OCI-LY1 (cell line): ENCODE data around the gene LRRC2.
"Not testable (repeated sequence)": the region's sequence is repeated elsewhere in the genome, so short reads cannot be mapped to it uniquely, and the experiment has no call there.

Experiments used
- H2AFZ ChIP-seq: fragments of 200-600 bp; sonication (generic), shearing (Covaris generic); 2 replicates; pipeline ENCODE4 v1.6.0; 2014; ENCODE audit warnings: antibody characterized with exemption, mild to moderate bottlenecking, low read length
- H3F3A ChIP-seq: fragments of 200-600 bp; sonication (generic), shearing (Covaris generic); 2 replicates; pipeline ENCODE4 v1.6.0; 2014; ENCODE audit warnings: mild to moderate bottlenecking, antibody characterized with exemption, low read length, moderate library complexity; ENCODE audit not compliant: insufficient read depth
- H3K27ac ChIP-seq: fragments of 200-600 bp; sonication (generic); 2 replicates; pipeline ENCODE4 v1.5.1; 2014; ENCODE audit warnings: low read length, mixed run types, mild to moderate bottlenecking, low read depth; ENCODE audit not compliant: poor library complexity, severe bottlenecking
- H3K27me3 ChIP-seq: fragments of 200-600 bp; sonication (generic); 2 replicates; pipeline ENCODE4 v1.6.0; 2014; ENCODE audit warnings: antibody characterized with exemption, mild to moderate bottlenecking, low read length, moderate library complexity; ENCODE audit not compliant: insufficient read depth
- H3K36me3 ChIP-seq: fragments of 200-600 bp; sonication (generic); 2 replicates; pipeline ENCODE4 v1.6.1; 2014; ENCODE audit warnings: mild to moderate bottlenecking, antibody characterized with exemption, low read length, moderate library complexity, mixed read lengths; ENCODE audit not compliant: insufficient read depth
- H3K4me1 ChIP-seq: fragments of 200-600 bp; sonication (generic); 2 replicates; pipeline ENCODE4 v1.5.1; 2014; ENCODE audit warnings: mild to moderate bottlenecking, low read length, moderate library complexity; ENCODE audit not compliant: insufficient read depth, severe bottlenecking
- H3K4me2 ChIP-seq: fragments of 200-600 bp; sonication (generic), shearing (Covaris generic); 2 replicates; pipeline ENCODE4 v1.6.1; 2014; ENCODE audit warnings: low read length
- H3K4me3 ChIP-seq: fragments of 200-600 bp; sonication (generic); 2 replicates; pipeline ENCODE4 v1.5.1; 2014; ENCODE audit warnings: low read length, low read depth, mild to moderate bottlenecking, mixed read lengths; ENCODE audit not compliant: poor library complexity, severe bottlenecking
- H3K79me2 ChIP-seq: fragments of 200-600 bp; shearing (Covaris generic); 2 replicates; pipeline ENCODE4 v1.6.1; 2016; ENCODE audit warnings: mixed run types, low read length, mixed read lengths; ENCODE audit not compliant: insufficient read depth
- H3K9ac ChIP-seq: fragments of 200-600 bp; sonication (generic), shearing (Covaris generic); 2 replicates; pipeline ENCODE4 v1.6.1; 2014; ENCODE audit warnings: mild to moderate bottlenecking, low read length, mixed read lengths
- H3K9me2 ChIP-seq: fragments of 200-600 bp; sonication (generic), shearing (Covaris generic); 2 replicates; pipeline ENCODE4 v1.6.1; 2014; ENCODE audit warnings: low read depth, mild to moderate bottlenecking, low read length, mixed read lengths
- H3K9me3 ChIP-seq: fragments of 200-600 bp; shearing (Covaris generic); 2 replicates; pipeline ENCODE4 v1.6.1; 2014; ENCODE audit warnings: low read length, mixed read lengths
- H4K20me1 ChIP-seq: fragments of 200-600 bp; sonication (generic), shearing (Covaris generic); 2 replicates; pipeline ENCODE4 v1.6.0; 2016; ENCODE audit warnings: mild to moderate bottlenecking, low read length; ENCODE audit not compliant: insufficient read depth
- EZH2 ChIP-seq: fragments of 200-600 bp; sonication (generic), shearing (Covaris generic); IDR thresholded peaks from 2 replicates; pipeline ENCODE4 v1.8.0; 2017; ENCODE audit warnings: borderline replicate concordance, mixed run types, mild to moderate bottlenecking, antibody characterized with exemption, low read length, moderate library complexity, mixed read lengths
- TF ChIP-seq, protein P1 (sequence below): fragments of 200-600 bp; sonication (generic), shearing (Covaris generic); IDR thresholded peaks from 2 replicates; pipeline ENCODE4 v1.5.1; 2017; ENCODE audit warnings: mild to moderate bottlenecking, antibody characterized with exemption, low read length, moderate library complexity, mixed read lengths

Gene LRRC2

DNA sequence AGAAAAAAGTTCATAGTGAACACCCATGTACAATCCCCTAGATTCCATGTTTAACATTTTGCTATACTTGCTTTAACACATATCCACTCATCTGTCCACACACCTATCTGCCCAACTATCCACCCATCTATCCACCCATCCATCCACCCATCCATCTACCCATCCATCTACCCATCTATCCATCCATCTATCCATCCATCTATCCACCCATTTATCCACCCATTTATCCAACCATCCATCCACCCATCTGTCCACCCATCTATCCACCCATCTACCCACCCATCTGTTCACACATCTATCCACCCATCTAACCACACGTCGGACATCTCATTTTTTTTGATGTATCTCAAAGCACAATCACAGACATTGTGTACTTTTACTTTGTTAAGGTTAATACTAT, 42.5 kb downstream of the LRRC2 start:
- H3K4me2 ChIP-seq: no peak overlapping the region
- H3K36me3 ChIP-seq: no peaks in the 10 kb centered on the region
- H3K9ac ChIP-seq: no peak overlapping the region
- H3F3A ChIP-seq: no peaks in the 10 kb centered on the region
- no peak overlapping the region for H3K4me3 ChIP-seq
- H3K27ac ChIP-seq: no peak overlapping the region
- H3K79me2 ChIP-seq: no peaks in the 10 kb centered on the region
- no peaks in the 10 kb centered on the region for H4K20me1 ChIP-seq
- no peaks in the 10 kb centered on the region for H3K4me1 ChIP-seq
- no peak overlapping the region for H2AFZ ChIP-seq
- no peaks in the 10 kb centered on the region for H3K9me3 ChIP-seq
- no peak for TF ChIP-seq EZH2
- TF ChIP-seq, protein P1, sequence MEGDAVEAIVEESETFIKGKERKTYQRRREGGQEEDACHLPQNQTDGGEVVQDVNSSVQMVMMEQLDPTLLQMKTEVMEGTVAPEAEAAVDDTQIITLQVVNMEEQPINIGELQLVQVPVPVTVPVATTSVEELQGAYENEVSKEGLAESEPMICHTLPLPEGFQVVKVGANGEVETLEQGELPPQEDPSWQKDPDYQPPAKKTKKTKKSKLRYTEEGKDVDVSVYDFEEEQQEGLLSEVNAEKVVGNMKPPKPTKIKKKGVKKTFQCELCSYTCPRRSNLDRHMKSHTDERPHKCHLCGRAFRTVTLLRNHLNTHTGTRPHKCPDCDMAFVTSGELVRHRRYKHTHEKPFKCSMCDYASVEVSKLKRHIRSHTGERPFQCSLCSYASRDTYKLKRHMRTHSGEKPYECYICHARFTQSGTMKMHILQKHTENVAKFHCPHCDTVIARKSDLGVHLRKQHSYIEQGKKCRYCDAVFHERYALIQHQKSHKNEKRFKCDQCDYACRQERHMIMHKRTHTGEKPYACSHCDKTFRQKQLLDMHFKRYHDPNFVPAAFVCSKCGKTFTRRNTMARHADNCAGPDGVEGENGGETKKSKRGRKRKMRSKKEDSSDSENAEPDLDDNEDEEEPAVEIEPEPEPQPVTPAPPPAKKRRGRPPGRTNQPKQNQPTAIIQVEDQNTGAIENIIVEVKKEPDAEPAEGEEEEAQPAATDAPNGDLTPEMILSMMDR: no peak
- no peaks in the 10 kb centered on the region for H3K27me3 ChIP-seq
- no peaks in the 10 kb centered on the region for H3K9me2 ChIP-seq

DNA sequence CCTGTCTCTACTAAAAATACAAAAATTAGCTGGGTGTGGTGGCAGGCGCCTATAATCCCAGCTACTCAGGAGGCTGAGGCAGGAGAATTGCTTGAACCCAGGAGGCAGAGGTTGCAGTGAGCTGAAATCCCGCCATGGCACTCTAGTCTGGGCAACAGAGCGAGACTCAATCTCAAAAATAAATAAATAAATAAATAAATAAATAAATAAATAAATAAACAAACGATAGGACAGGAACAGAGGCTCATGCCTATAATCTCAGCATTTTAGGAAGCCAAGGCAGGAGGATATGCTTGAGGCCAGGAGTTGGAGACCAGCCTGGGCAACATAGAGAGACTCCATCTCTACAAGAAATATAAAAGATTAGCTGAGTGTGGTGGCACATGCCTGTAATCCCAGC, 43.9 kb downstream of the LRRC2 start:
- not testable (repeated sequence) for H3K4me2 ChIP-seq, H3K4me3 ChIP-seq, H3K27ac ChIP-seq, H3K9me2 ChIP-seq, H3F3A ChIP-seq, H3K36me3 ChIP-seq, H3K4me1 ChIP-seq, H3K9me3 ChIP-seq, H3K9ac ChIP-seq, H2AFZ ChIP-seq, H4K20me1 ChIP-seq, H3K27me3 ChIP-seq, H3K79me2 ChIP-seq

DNA sequence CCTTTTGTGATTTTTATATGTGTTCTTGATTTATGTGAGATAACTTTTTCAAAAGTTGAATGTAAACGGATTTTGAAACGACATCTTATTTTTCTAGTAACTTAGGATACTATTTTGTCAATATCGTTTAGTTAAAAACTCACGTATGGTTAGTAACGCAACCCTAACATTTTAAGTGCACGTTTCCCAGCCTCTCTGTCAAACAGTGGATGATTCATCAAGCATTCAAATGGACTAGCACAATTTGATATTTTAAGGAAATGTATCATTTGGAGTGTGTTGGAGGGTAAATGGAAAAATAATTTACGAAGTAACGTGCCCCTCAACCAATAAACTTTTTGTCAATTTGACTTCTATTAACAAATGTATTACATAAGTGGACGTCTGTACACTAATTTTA, 45.0 kb downstream of the LRRC2 start:
- TF ChIP-seq, protein P1: no peak
- TF ChIP-seq EZH2: no peak
- H3K9me3 ChIP-seq: no peaks in the 10 kb centered on the region

DNA sequence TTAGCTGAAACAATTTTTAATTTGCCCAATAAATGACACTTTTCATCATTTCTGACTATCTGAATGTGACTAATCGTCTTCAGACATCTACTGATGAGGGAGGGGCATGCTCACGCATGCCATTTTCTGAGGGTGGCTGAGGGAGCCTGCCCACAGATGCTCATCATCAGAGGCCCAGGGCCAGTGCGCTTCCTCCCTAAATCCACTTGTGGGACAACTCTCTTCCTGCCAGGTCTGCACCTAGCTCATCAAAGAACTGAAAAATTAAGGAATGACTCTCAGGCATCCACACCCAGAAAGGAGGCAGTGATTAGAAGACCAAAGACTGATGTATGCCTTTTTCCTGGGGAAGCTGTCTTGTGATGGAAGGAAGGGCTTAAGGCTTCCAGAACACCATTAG, 45.6 kb downstream of the LRRC2 start:
- no peaks in the 10 kb centered on the region for H3K36me3 ChIP-seq
- no peaks in the 10 kb centered on the region for H3K4me1 ChIP-seq
- TF ChIP-seq, protein P1: no peak
- no peak for TF ChIP-seq EZH2
- H2AFZ ChIP-seq: no peak overlapping the region
- no peaks in the 10 kb centered on the region for H3K79me2 ChIP-seq
- H3K9ac ChIP-seq: no peak overlapping the region
- no peak overlapping the region for H3K4me2 ChIP-seq
- H3K27me3 ChIP-seq: no peaks in the 10 kb centered on the region
- no peaks in the 10 kb centered on the region for H4K20me1 ChIP-seq
- no peaks in the 10 kb centered on the region for H3F3A ChIP-seq
- H3K9me2 ChIP-seq: no peaks in the 10 kb centered on the region
- H3K27ac ChIP-seq: no peak overlapping the region
- no peak overlapping the region for H3K4me3 ChIP-seq
- H3K9me3 ChIP-seq: no peaks in the 10 kb centered on the region

More for the DNA sequence above, 45.0 kb downstream of the LRRC2 start:
- Histone ChIP-seq H3K9me2 (no peaks in the 10 kb centered on the region), H3K36me3 (no peaks in the 10 kb centered on the region), H3K4me2 (no peak overlapping the region), H3K27me3 (no peaks in the 10 kb centered on the region), H2AFZ (no peak overlapping the region), H3F3A (no peaks in the 10 kb centered on the region), H4K20me1 (no peaks in the 10 kb centered on the region), H3K27ac (no peak overlapping the region), H3K79me2 (no peaks in the 10 kb centered on the region), H3K4me1 (no peaks in the 10 kb centered on the region), H3K9ac (no peak overlapping the region), H3K4me3 (no peak overlapping the region)
